Psoas muscle (tissue), 8 donors: ENCODE measurements around the gene RABL2B. TPM values are rescaled to one million over a fixed set of nuclear protein-coding genes. Genes with fewer than 3 reads are reported as not detected.

Experiments
- ATAC-seq, 4 donors: fragments of 200-7000 bp; cut with Tn5 transposase; one replicate each; pipeline ENCODE4 v1.9.1; 2020; ENCODE audit warnings: moderate library complexity in 3 of 4, mild to moderate bottlenecking in 2 of 4
- DNase-seq, 2 donors: peaks; one replicate each; pipeline ENCODE4 v3.0.0-alpha.2; 2020
- H3K27ac ChIP-seq: fragments of 200-600 bp; one replicate; pipeline ENCODE4 v1.8.0; 2022
- H3K27me3 ChIP-seq, 3 donors: fragments of 200-600 bp in 1 of 3; one replicate each; pipeline versions ENCODE4 v1.6.1 to v1.8.0; 2013 to 2022; ENCODE audit warnings: low read length in 2 of 3, mild to moderate bottlenecking in 2 of 3, moderate library complexity in 1 of 3; ENCODE audit not compliant: insufficient read depth in 3 of 3
- H3K36me3 ChIP-seq, 2 donors: fragments of 200-600 bp in 1 of 2; one replicate each; pipeline versions ENCODE4 v1.6.1 to v1.8.0; 2013 to 2022; ENCODE audit warnings: low read depth in 1 of 2, mild to moderate bottlenecking in 1 of 2, moderate library complexity in 1 of 2; ENCODE audit not compliant: insufficient read depth in 1 of 2
- H3K4me1 ChIP-seq: fragments of 200-600 bp; one replicate; pipeline ENCODE4 v1.8.0; 2022
- H3K4me3 ChIP-seq: fragments of 200-600 bp; one replicate; pipeline ENCODE4 v1.8.0; 2022; ENCODE audit warnings: mild to moderate bottlenecking
- H3K9me3 ChIP-seq: fragments of 200-600 bp; one replicate; pipeline ENCODE4 v1.8.0; 2022
- CTCF ChIP-seq: fragments of 200-600 bp; IDR thresholded peaks from one replicate; pipeline ENCODE4 v1.8.0; 2022; ENCODE audit warnings: antibody characterized with exemption
- WGBS, 3 donors: extraction: QIAGEN DNeasy Blood & Tissue Kit; methylation state at CpG; one replicate each; pipeline versions ENCODE4 v1.1.6 to v1.1.7; 2013; 5-methylcytosine and 5-hydroxymethylcytosine counted together
- intact Hi-C, 2 donors: fragments of 100-400 bp; cut with DNase I; formaldehyde crosslinking; loops; one replicate each; pipeline versions ENCODE4 v1.11.0 to v1.14.2; 2022
- polyA plus RNA-seq, 3 donors: library from polyadenylated mRNA; stranded (reverse); fragments of 200-250 nt; gene quantifications; one replicate each; pipeline ENCODE4 v1.2.3, GENCODE V29; 2013
- total RNA-seq, 4 donors: library from RNA; stranded (reverse); fragmentation: NEBNext Ultra II Directional in 2 of 4; extraction: Animal tissue kit (Norgen Biotek cat#: 25700) in 2 of 4; gene quantifications; one replicate each; pipeline versions ENCODE4 v1.2.1 to v1.2.4, GENCODE V29; 2021 to 2023
- donor health status: healthy with polysubstance abuse.
- donor health status: DM: no; HTN: no; CAD: no; lungs with moderate emphysema.
- donor health status: Bipolar disorder and iron deficiency.
- donor health status: healthy.
- donor health status: DM: yes; HTN: yes; CAD: no.
- donor health status: DM: no; HTN: no; CAD: no.
- donor health status: DM: no; HTN: no; CAD: no.
- donor health status: DM: yes; HTN: yes; CAD: no.

RABL2B gene
- total and polyA plus RNA-seq, 7 donors: 4.1 to 12.7 (median 7.1) TPM

GRCh38 chr22:50732681-50733080 is 50.8 kb downstream of the RABL2B start:
- 76 to 82% (median 76%) methylated on average over 12 of the region's 12 CpGs for WGBS, 3 donors
- DNase-seq (peak in 1 of 2 donors; percentile 34), ATAC-seq (no peak)
- intact Hi-C loops: no loop called here
- Histone ChIP-seq H3K9me3 (no peaks in the 10 kb centered on the region), H3K4me3 (no peak overlapping the region), H3K36me3 (no peaks in the 10 kb centered on the region), H3K27me3 (peaks cover 0 to 32% (median 4%) of the 10 kb centered on the region in 3 donors), H3K27ac (no peak overlapping the region), H3K4me1 (no peaks in the 10 kb centered on the region)
- no peak for TF ChIP-seq CTCF

- WGBS, 3 donors: 40 to 48% (median 42%) methylated on average over 32 of the region's 32 CpGs
Measured at GRCh38 chr22:50731811-50732624, 51.4 kb downstream of the RABL2B start.

GRCh38 chr22:50730941-50731661 is 52.3 kb downstream of the RABL2B start:
- ATAC-seq: peak in 1 of 4 donors; percentile 18
- peaks cover 0 to 6% of the 10 kb centered on the region in 2 donors for H3K36me3 ChIP-seq
- no peaks in the 10 kb centered on the region for H3K4me1 ChIP-seq

More at GRCh38 chr22:50731811-50732624, 51.4 kb downstream of the RABL2B start:
- H3K27ac ChIP-seq: no peak overlapping the region
- H3K4me3 ChIP-seq: no peak overlapping the region
- TF ChIP-seq CTCF: peak; percentile 50
- DNase-seq (peak in 1 of 2 donors; percentile 53), ATAC-seq (peak; percentile 39 to 67 (median 50))
- H3K27me3 ChIP-seq: peaks cover 0 to 28% (median 4%) of the 10 kb centered on the region in 3 donors
- H3K4me1 ChIP-seq: no peaks in the 10 kb centered on the region
- intact Hi-C loops: no loop called here
- H3K36me3 ChIP-seq: no peaks in the 10 kb centered on the region
- H3K9me3 ChIP-seq: no peaks in the 10 kb centered on the region

More at GRCh38 chr22:50730941-50731661, 52.3 kb downstream of the RABL2B start:
- Histone ChIP-seq H3K9me3 (no peaks in the 10 kb centered on the region), H3K27me3 (peaks cover 0 to 21% (median 4%) of the 10 kb centered on the region in 3 donors), H3K4me3 (no peak overlapping the region), H3K27ac (no peak overlapping the region)
- intact Hi-C loops: no loop called here
- peak in 1 of 2 donors; percentile 37 for DNase-seq
- 46 to 57% (median 56%) methylated on average over 70 to 76 of the region's 76 CpGs for WGBS, 3 donors
- TF ChIP-seq CTCF: no peak
